GM12878 (cell line): ENCODE data around the gene PIK3R4. TPM values are rescaled to one million over a fixed set of nuclear protein-coding genes. Genes with fewer than 3 reads are reported as not detected.

Source experiments
- ATAC-seq: fragments of 200-7000 bp; cut with Tn5 transposase; 3 replicates; pipeline ENCODE4 v1.9.1; 2020; ENCODE audit warnings: mild to moderate bottlenecking, moderate library complexity
- Bru-seq: library from RNA; stranded (reverse); fragments of 400-500 nt; gene quantifications from one replicate; lab custom pipeline; 2021; lab: Mats Ljungman, UMichigan
- BruChase-seq, 2 experiments: library from RNA; stranded (reverse); fragments of 400-500 nt; gene quantifications; one replicate each; lab custom pipeline; 2021; lab: Mats Ljungman, UMichigan
- BruUV-seq: library from RNA; stranded (reverse); fragments of 400-500 nt; replicated peaks from 2 replicates; lab custom pipeline; 2021; lab: Mats Ljungman, UMichigan
- CTCF ChIA-PET: fragments of 300-600 bp; sonication (Branson Sonifier 250); formaldehyde crosslinking; extraction: SDS; loops from one replicate; lab custom pipeline; 2021; ENCODE audit warnings: inconsistent platforms; lab: Yijun Ruan, JAX
- POLR2A ChIA-PET: fragments of 350-600 bp; formaldehyde crosslinking; extraction: SDS; loops from one replicate; lab custom pipeline; 2021; ENCODE audit warnings: inconsistent platforms; lab: Charles Lee
- RAD21 ChIA-PET: fragments of 300-600 bp; sonication (Branson Sonifier 250); formaldehyde crosslinking; loops from one replicate; lab custom pipeline; 2023; ENCODE audit warnings: antibody characterized with exemption; ENCODE audit not compliant: unreplicated experiment; lab: Charles Lee
- SMC1A ChIA-PET: fragments of 300-600 bp; sonication (Branson Sonifier 250); formaldehyde crosslinking; loops from one replicate; lab custom pipeline; 2023; ENCODE audit not compliant: unreplicated experiment, uncharacterized antibody; lab: Charles Lee
- DNase-seq: peaks from one replicate; pipeline ENCODE4 v3.0.0-alpha.2; 2011; ENCODE audit warnings: low read depth, low spot score
- FAIRE-seq: peaks from 3 replicates; lab custom pipeline; 2011; peaks lifted over from hg19 to GRCh38; lab: Jason Lieb, UNC
- H2AFZ ChIP-seq: 2 replicates; pipeline ENCODE4 v1.6.0; 2011; ENCODE audit warnings: low read depth, low read length, control low read depth; ENCODE audit not compliant: control insufficient read depth
- H3K27ac ChIP-seq: 2 replicates; pipeline ENCODE4 v1.5.1; 2011; ENCODE audit warnings: control low read depth; ENCODE audit not compliant: control insufficient read depth, insufficient read depth
- H3K27me3 ChIP-seq, 2 experiments: replicated peaks in 1 of 2; 2 replicates each; pipeline versions ENCODE4 v1.6.0 to v1.6.1; 2011; ENCODE audit warnings: low read length in 1 of 2; ENCODE audit not compliant: control insufficient read depth in 2 of 2, insufficient read depth in 2 of 2
- H3K36me3 ChIP-seq, 2 experiments: 2 replicates each; pipeline ENCODE4 v1.5.1; 2011; ENCODE audit warnings: low read length in 1 of 2; ENCODE audit not compliant: control insufficient read depth in 2 of 2, insufficient read depth in 2 of 2
- H3K4me1 ChIP-seq: 2 replicates; pipeline ENCODE4 v1.6.1; 2011; ENCODE audit warnings: mild to moderate bottlenecking, low read length, moderate library complexity, mixed read lengths; ENCODE audit not compliant: control insufficient read depth, insufficient read depth
- H3K4me2 ChIP-seq: 2 replicates; pipeline ENCODE4 v1.6.0; 2011; ENCODE audit warnings: control low read depth; ENCODE audit not compliant: control insufficient read depth, insufficient read depth
- H3K4me3 ChIP-seq: fragments of 200-600 bp; sonication (generic); 2 replicates; pipeline ENCODE4 v1.5.1; 2016
- H3K79me2 ChIP-seq: 2 replicates; pipeline ENCODE4 v1.6.0; 2011; ENCODE audit warnings: low read length; ENCODE audit not compliant: control insufficient read depth, insufficient read depth
- H3K9ac ChIP-seq: 2 replicates; pipeline ENCODE4 v1.8.0; 2011; ENCODE audit warnings: low read length, control low read depth, mixed read lengths; ENCODE audit not compliant: control insufficient read depth, insufficient read depth
- H3K9me3 ChIP-seq: replicated peaks from 3 replicates; pipeline ENCODE4 v1.5.1; 2011; ENCODE audit warnings: mild to moderate bottlenecking, low read length; ENCODE audit not compliant: control insufficient read depth, insufficient read depth
- H4K20me1 ChIP-seq: 2 replicates; pipeline ENCODE4 v1.6.0; 2011; ENCODE audit not compliant: control insufficient read depth, insufficient read depth
- ASH2L ChIP-seq: fragments of 300-600, 200-600 bp; sonication (generic); IDR thresholded peaks from 2 replicates; pipeline ENCODE4 v1.6.1; 2017; ENCODE audit warnings: low read depth, mild to moderate bottlenecking, borderline replicate concordance
- ATF3 ChIP-seq: IDR thresholded peaks from 2 replicates; pipeline ENCODE4 v1.6.1; 2011; ENCODE audit warnings: low read depth, mild to moderate bottlenecking, low read length, moderate library complexity, borderline replicate concordance; ENCODE audit errors: extremely low read depth
- GATAD2B ChIP-seq: fragments of 450-650 bp; conservative IDR thresholded peaks from 2 replicates; pipeline ENCODE4 v1.6.1; 2017; ENCODE audit warnings: low read depth, mild to moderate bottlenecking, moderate library complexity
- IRF4 ChIP-seq: IDR thresholded peaks from 2 replicates; pipeline ENCODE4 v1.6.1; 2011; ENCODE audit warnings: low read depth, low read length
- NBN ChIP-seq: fragments of 450-650 bp; IDR thresholded peaks from 2 replicates; pipeline ENCODE4 v1.6.1; 2016
- NR2C1 ChIP-seq: fragments of 450-650 bp; IDR thresholded peaks from 2 replicates; pipeline ENCODE4 v1.6.1; 2017; ENCODE audit warnings: antibody characterized with exemption, mild to moderate bottlenecking, moderate library complexity
- RCOR1 ChIP-seq: conservative IDR thresholded peaks from 2 replicates; pipeline ENCODE4 v1.6.1; 2012; ENCODE audit warnings: low read depth, low read length, improper control_type of control experiment
- SMARCA5 ChIP-seq: fragments of 450-650 bp; IDR thresholded peaks from 2 replicates; pipeline ENCODE4 v1.6.1; 2017; ENCODE audit warnings: mild to moderate bottlenecking
- ZNF217 ChIP-seq: fragments of 450-650 bp; IDR thresholded peaks from 2 replicates; pipeline ENCODE4 v1.6.1; 2017; ENCODE audit warnings: antibody characterized with exemption, mild to moderate bottlenecking
- WGBS: methylation state at CpG from one replicate; pipeline ENCODE4 v1.1.6; 2016; ENCODE audit warnings: low lambda C conversion rate; ENCODE audit not compliant: insufficient replicate concordance, insufficient coverage; ENCODE audit errors: missing lambda C conversion rate; 5-methylcytosine and 5-hydroxymethylcytosine counted together
- in situ Hi-C: fragments of 300-500 bp; cut with MboI; formaldehyde crosslinking; loops from 9 replicates; pipeline ENCODE4 v1.14.3; 2018; ENCODE audit warnings: mixed read lengths
- intact Hi-C: fragments of 100-400 bp; cut with micrococcal nuclease; formaldehyde crosslinking; loops from one replicate; pipeline ENCODE4 v1.14.2; 2022; ENCODE audit not compliant: unreplicated experiment
- long read RNA-seq, 2 experiments: library from polyadenylated mRNA; unstranded; transcript quantifications; one replicate each; pipeline ENCODE4 v2.0.0, GENCODE V29; 2019 to 2020
- polyA minus RNA-seq, 3 experiments: library from RNA; depleted of rRNA, polyadenylated mRNA; stranded (reverse); fragments of >200 nt; gene quantifications; 2 replicates each; pipeline ENCODE4 v1.2.3, GENCODE V29; 2011
- polyA plus RNA-seq, 11 experiments: library from polyadenylated mRNA; depleted of rRNA in 4 of 11; unstranded in 6 of 11; stranded (reverse) in 5 of 11; fragments of >200 nt; fragmentation: Nextera tagmentation in 4 of 11; fragmentation: Illumina TruSeq in 1 of 11; extraction: Ambion mirVana in 4 of 11; extraction: Trizol in 1 of 11; gene quantifications; 1 replicate in 1 of 11; 2 replicates in 10 of 11; pipeline versions ENCODE4 v1.2.1 to v1.2.3, GENCODE V29; 2011 to 2016; ENCODE audit warnings: inconsistent platforms in 2 of 11, missing spikeins in 2 of 11, low read depth in 1 of 11
- total RNA-seq, 4 experiments: library from RNA; depleted of rRNA in 3 of 4; stranded (reverse); fragments of >200 nt in 3 of 4; fragmentation: Illumina TruSeq in 1 of 4; extraction: Trizol in 1 of 4; gene quantifications; 2 replicates each; pipeline versions ENCODE4 v1.2.1 to v1.2.3, GENCODE V29; 2013 to 2021
- TF ChIP-seq, protein P1 (sequence below): IDR thresholded peaks from 2 replicates; pipeline ENCODE4 v1.6.1; 2012; ENCODE audit warnings: low read length, inconsistent platforms
- TF ChIP-seq, protein P2 (sequence below): fragments of 450-650 bp; IDR thresholded peaks from 2 replicates; pipeline ENCODE4 v1.6.1; 2016; ENCODE audit warnings: mild to moderate bottlenecking
- TF ChIP-seq, protein P3 (sequence below): fragments of 450-650 bp; IDR thresholded peaks from 2 replicates; pipeline ENCODE4 v1.6.1; 2017; ENCODE audit warnings: low read depth, mild to moderate bottlenecking, moderate library complexity

PIK3R4 gene
- 39.3 and 42.7 TPM in 2 replicates for total RNA-seq (2013; cell fraction: nucleolus; rRNA removed)
- 31.2 and 32.9 TPM in 2 replicates for total RNA-seq (2014; rRNA removed)
- 28.7 and 31.2 TPM in 2 replicates for total RNA-seq (2014; rRNA removed; fragmentation: Illumina TruSeq; extraction: Trizol)
- total RNA-seq (2021) = 23.0 and 23.1 TPM in 2 replicates
- 15.3 TPM for polyA plus RNA-seq (2011; ENCODE audit: low read depth)
- 45.9 and 50.2 TPM in 2 replicates for polyA plus RNA-seq (2011; rRNA removed)
- polyA plus RNA-seq (2011; cell fraction: cytosol; rRNA removed) = 46.4 and 63.1 TPM in 2 replicates
- polyA plus RNA-seq (2011; cell fraction: nucleus; rRNA removed) = 25.7 and 33.9 TPM in 2 replicates
- 12.2 and 12.5 TPM in 2 replicates for polyA plus RNA-seq (2012)
- polyA plus RNA-seq (2014; fragmentation: Illumina TruSeq; extraction: Trizol) = 32.4 and 38.5 TPM in 2 replicates
- polyA plus RNA-seq (2014; fragmentation: Nextera tagmentation; extraction: Ambion mirVana) = 10 to 100 TPM; 22.6 to 35.8 TPM
- 22.7 and 24.5 TPM in 2 replicates for polyA plus RNA-seq (2014; rRNA removed)
- 10 to 100 TPM; 29.9 to 32.8 TPM for polyA plus RNA-seq (2016; fragmentation: Nextera tagmentation; extraction: Ambion mirVana)
- 97.9 and 122 TPM in 2 replicates for polyA minus RNA-seq (2011; rRNA and poly(A)+ RNA removed)
- 17.2 and 22.0 TPM in 2 replicates for polyA minus RNA-seq (2011; cell fraction: cytosol; rRNA and poly(A)+ RNA removed)
- polyA minus RNA-seq (2011; cell fraction: nucleus; rRNA and poly(A)+ RNA removed) = 37.2 and 45.3 TPM in 2 replicates
- Bru-seq, nascent RNA = percentile 78 among the genes with signal in this experiment
- BruChase-seq, experiment 1, labeled RNA remaining after a 6-hour chase = percentile 70 among the genes with signal in this experiment
- BruChase-seq, experiment 2, labeled RNA remaining after a 2-hour chase = percentile 75 among the genes with signal in this experiment
- long read RNA-seq, experiment 1, full-length matches to known transcripts = 2 of 3 reads
- long read RNA-seq, experiment 1, partial matches to known transcripts = 0 of 3 reads
- long read RNA-seq, experiment 1, other reads (novel, unspliced or antisense) = 1 of 3 reads
- long read RNA-seq, experiment 2, partial matches to known transcripts = 10 of 12 reads
- long read RNA-seq, experiment 2, other reads (novel, unspliced or antisense) = 2 of 12 reads

GRCh38 chr3:130746246-130747039 lies at the start of gene PIK3R4:
Gene PIK3R4 (minus strand): TSS chr3:130746829. CDS start chr3:130745218, 1,611 bp downstream.
- Histone ChIP-seq H3K4me1 (peaks cover 4% of the 10 kb centered on the region; the same call in 1 of the 2 replicates), H3K4me2 (peak within 1 kb of the TSS; percentile 96), H3K4me3 (peak within 1 kb of the TSS; percentile 85), H4K20me1 (no peaks in the 10 kb centered on the region), H2AFZ (peak within 1 kb of the TSS; percentile 91), H3K79me2 (peaks cover 25% of the 10 kb centered on the region), H3K36me3 (no peaks in the 10 kb centered on the region), H3K9me3 (no peaks in the 10 kb centered on the region), H3K9ac (peak within 1 kb of the TSS; percentile 94), H3K27ac (peak within 1 kb of the TSS; percentile 87), H3K27me3 (no peaks in the 10 kb centered on the region)
- CTCF ChIA-PET = interaction anchor here (0.9 to 10.8 kb wide), 5 partner anchors 13 to 147 kb away, joined by 3 to 48 read pairs (median 4); partner anchors contain the start of gene ATP2C1
- BruUV-seq = TSS peak; percentile 80
- intact Hi-C loops = no loop called here
- peak; percentile 95 for DNase-seq
- WGBS = under 1% methylated on average over 43 of the region's 43 CpGs
- in situ Hi-C loops = loop anchor here (5.0 kb wide), 1 partner anchor 146 kb away; the partner anchor contains the start of gene ATP2C1
- ATAC-seq = peak; percentile 87
- POLR2A ChIA-PET = interaction anchor here (0.5 to 1.6 kb wide), 3 partner anchors 101 to 1303 kb away, joined by 3 to 10 read pairs (median 3); partner anchors contain the start of gene ATP2C1
- RAD21 ChIA-PET = interaction anchor here (1.2 to 2.2 kb wide), 6 partner anchors 14 to 150 kb away, joined by 3 to 16 read pairs (median 4); partner anchors contain the start of gene ATP2C1
- peak; percentile 100 for FAIRE-seq
- SMC1A ChIA-PET = interaction anchor here (0.7 to 5.1 kb wide), 6 partner anchors 14 to 1918 kb away, joined by 3 to 35 read pairs (median 4); partner anchors contain the start of gene ATP2C1
- TF ChIP-seq RCOR1 = no peak
- TF ChIP-seq SMARCA5 = no peak
- TF ChIP-seq, protein P1, sequence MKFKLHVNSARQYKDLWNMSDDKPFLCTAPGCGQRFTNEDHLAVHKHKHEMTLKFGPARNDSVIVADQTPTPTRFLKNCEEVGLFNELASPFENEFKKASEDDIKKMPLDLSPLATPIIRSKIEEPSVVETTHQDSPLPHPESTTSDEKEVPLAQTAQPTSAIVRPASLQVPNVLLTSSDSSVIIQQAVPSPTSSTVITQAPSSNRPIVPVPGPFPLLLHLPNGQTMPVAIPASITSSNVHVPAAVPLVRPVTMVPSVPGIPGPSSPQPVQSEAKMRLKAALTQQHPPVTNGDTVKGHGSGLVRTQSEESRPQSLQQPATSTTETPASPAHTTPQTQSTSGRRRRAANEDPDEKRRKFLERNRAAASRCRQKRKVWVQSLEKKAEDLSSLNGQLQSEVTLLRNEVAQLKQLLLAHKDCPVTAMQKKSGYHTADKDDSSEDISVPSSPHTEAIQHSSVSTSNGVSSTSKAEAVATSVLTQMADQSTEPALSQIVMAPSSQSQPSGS = no peak
- no peak; the same call in 1 of the 2 replicates for TF ChIP-seq IRF4
- TF ChIP-seq, protein P2, sequence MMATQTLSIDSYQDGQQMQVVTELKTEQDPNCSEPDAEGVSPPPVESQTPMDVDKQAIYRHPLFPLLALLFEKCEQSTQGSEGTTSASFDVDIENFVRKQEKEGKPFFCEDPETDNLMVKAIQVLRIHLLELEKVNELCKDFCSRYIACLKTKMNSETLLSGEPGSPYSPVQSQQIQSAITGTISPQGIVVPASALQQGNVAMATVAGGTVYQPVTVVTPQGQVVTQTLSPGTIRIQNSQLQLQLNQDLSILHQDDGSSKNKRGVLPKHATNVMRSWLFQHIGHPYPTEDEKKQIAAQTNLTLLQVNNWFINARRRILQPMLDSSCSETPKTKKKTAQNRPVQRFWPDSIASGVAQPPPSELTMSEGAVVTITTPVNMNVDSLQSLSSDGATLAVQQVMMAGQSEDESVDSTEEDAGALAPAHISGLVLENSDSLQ = peak; percentile 62; the same call in 1 of the 2 replicates
- no peak for TF ChIP-seq NR2C1
- no peak for TF ChIP-seq ASH2L
- TF ChIP-seq ATF3 = peak; percentile 36; the same call in 1 of the 2 replicates
- no peak for TF ChIP-seq GATAD2B
- peak; percentile 68; the same call in 1 of the 2 replicates for TF ChIP-seq NBN
- no peak for TF ChIP-seq ZNF217
- TF ChIP-seq, protein P3, sequence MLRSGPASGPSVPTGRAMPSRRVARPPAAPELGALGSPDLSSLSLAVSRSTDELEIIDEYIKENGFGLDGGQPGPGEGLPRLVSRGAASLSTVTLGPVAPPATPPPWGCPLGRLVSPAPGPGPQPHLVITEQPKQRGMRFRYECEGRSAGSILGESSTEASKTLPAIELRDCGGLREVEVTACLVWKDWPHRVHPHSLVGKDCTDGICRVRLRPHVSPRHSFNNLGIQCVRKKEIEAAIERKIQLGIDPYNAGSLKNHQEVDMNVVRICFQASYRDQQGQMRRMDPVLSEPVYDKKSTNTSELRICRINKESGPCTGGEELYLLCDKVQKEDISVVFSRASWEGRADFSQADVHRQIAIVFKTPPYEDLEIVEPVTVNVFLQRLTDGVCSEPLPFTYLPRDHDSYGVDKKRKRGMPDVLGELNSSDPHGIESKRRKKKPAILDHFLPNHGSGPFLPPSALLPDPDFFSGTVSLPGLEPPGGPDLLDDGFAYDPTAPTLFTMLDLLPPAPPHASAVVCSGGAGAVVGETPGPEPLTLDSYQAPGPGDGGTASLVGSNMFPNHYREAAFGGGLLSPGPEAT = peak; percentile 87
